ENCODE results near the gene LRRC74A.

DNA sequence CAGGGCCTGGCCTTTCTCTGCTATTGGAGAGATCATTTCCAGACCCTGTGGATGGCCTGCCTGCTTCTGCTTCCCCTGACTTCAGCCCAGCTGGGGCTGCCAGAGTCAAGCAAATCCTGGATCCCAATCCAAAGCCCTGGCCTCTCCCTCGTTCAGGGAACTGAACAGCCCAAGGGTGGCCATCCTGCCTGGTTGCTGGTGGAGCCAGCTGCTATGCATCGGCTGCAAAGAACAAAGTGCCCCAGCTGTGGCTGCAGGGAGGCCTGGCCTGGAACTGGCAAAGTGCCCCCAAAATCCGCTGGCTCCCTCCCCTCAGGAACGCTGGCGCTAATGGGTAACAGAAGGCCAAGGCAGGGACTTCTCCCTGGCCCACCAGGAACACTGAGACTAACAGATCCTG lies 56.4 kb downstream of the LRRC74A start:
- TF ChIP-seq, protein P1, sequence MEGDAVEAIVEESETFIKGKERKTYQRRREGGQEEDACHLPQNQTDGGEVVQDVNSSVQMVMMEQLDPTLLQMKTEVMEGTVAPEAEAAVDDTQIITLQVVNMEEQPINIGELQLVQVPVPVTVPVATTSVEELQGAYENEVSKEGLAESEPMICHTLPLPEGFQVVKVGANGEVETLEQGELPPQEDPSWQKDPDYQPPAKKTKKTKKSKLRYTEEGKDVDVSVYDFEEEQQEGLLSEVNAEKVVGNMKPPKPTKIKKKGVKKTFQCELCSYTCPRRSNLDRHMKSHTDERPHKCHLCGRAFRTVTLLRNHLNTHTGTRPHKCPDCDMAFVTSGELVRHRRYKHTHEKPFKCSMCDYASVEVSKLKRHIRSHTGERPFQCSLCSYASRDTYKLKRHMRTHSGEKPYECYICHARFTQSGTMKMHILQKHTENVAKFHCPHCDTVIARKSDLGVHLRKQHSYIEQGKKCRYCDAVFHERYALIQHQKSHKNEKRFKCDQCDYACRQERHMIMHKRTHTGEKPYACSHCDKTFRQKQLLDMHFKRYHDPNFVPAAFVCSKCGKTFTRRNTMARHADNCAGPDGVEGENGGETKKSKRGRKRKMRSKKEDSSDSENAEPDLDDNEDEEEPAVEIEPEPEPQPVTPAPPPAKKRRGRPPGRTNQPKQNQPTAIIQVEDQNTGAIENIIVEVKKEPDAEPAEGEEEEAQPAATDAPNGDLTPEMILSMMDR (IDR thresholded peaks at IDR 0.05 in 8 of 11, conservative IDR thresholded peaks at IDR 0.05 in 3 of 11) = no peak
- TF ChIP-seq POLR2A (IDR thresholded peaks at IDR 0.05) (no peak), POLR2AphosphoS5 (IDR thresholded peaks at IDR 0.05) (peak in 1 of 3 donors; percentile 17)

Measured in spleen (tissue), 7 donors.